NCI-H2227 (cell line): ENCODE data around the gene GOSR1.
"Not testable (repeated sequence)": the region's sequence is repeated elsewhere in the genome, so short reads cannot be mapped to it uniquely, and the experiment has no call there.

Source experiments
- DNase-seq: peaks from one replicate; lab custom pipeline; 2025; ENCODE audit not compliant: unreplicated experiment; lab: John Stamatoyannopoulos, UW

The GOSR1 gene

DNA sequence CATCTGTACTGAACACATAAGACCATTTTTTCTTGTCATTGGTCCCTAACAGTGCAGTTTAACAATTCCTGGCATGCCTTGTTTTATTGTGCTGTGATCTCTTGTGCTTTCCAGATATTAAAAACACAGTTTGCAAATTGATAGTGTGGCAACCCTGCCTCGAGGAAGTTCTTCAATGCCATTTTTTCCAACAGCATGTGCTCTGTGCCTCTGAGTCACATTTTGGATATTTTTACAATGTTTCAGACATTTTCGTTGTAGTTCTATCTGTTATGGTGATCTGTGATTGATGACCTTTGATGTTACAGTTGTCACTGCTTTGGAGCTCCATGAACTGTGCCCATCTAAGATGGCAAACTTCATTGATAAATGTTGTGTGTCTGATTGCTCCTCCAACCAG is 66.2 kb downstream of the GOSR1 start:
- DNase-seq, result no peak

DNA sequence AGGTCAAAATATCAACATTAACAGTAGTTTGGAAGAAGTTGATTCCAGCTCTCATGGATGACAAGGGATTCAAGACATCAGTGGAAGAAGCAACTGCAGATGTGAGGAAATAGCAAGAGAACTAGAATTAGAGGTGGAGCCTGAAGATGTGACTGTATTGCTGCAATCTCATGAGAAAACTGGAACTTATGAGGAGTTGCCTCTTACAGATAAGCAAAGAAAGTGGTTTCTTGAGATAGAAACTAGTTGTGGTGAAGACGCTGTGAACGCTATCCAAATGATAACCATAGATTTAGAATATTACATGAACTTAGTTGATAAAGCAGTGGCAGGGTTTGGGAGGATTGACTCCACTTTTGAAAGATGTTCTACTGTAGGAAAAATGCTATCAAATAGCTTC is 67.8 kb downstream of the GOSR1 start:
- no peak for DNase-seq

DNA sequence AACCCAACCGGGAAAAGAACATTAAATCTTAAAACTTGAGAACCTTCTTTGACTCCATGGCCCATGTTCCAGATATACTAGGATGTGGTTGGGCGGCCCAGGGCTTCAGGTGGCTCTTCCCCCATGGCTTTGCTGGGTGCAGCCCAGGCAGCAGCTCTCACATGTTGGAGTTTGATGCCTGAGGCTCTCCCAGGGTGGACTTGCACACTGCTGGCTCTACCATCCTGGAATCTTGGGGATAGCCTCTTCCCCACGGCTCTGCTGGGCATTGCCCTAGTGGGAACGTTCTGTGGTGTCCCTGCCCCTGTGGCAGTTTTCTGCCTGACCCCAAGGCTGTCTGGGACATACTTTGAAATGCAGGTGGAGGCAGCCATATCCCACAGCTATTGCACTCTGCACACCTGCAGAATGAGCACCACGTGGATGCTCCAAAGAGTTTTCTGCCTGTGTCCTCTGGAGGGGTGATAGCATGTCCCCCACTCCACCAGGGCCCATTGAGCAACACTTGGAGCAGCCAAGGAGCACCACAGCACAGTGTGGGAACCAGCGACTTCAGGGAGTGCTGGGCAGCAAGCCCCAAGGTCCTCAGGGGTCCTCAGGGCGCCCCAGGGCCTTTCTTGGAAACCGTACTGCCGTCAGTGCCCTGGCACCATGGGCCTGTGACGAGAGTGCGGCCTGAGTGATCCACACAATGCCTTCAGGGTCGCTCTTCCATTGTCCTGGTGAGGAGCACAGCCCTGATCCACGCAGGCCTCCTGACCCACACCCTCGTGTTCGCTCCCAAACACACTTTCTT is 70.8 kb downstream of the GOSR1 start:
- DNase-seq, result no peak

DNA sequence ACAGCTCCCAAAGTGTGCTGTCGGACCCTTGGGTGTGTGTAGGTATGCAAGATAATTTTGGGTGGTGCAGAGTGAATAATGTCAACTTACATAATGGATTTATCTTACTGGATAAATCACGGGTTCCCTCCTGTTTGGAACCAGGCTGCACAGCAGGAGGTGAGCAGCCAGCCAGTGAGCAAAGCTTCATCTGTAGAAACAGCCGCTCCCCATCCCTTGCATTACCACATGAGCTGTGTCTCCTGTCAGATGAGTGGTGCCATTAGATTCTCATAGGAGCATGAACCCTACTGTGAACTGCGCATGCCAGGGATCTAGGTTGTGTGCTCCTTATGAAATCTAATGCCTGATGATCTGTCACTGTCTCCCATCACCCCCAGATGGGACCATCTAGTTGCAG is 72.0 kb downstream of the GOSR1 start:
- not testable (repeated sequence) for DNase-seq

DNA sequence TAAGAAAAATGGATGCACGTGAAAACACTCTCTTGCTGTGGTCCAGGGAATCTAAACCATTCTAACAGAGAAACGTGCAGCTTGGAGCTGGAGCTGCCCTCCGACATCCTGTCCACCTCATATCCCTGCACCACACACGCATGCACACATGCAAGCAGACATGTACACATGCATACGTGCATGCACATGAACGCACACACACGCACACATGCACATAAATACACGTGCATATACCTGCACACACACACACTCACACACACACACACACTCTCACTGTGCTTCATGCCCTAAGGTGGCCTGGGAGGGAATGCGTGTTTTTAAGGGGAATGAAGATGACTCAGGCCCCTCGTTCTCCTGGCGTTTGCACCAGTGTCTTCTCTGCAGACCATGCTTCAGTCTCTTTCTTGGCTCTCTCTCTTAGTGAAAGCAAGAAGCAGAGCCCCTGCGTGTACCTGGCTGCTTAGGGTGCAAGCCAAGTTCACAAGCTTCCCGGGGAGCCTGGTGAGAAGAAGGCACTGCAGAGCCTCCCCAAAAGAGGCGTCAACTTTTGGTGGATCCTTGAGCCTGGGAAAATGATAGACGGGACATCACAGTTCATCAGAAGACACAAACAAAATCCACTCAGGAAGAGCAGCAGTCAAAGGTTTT is 72.8 kb downstream of the GOSR1 start:
- no peak for DNase-seq

DNA sequence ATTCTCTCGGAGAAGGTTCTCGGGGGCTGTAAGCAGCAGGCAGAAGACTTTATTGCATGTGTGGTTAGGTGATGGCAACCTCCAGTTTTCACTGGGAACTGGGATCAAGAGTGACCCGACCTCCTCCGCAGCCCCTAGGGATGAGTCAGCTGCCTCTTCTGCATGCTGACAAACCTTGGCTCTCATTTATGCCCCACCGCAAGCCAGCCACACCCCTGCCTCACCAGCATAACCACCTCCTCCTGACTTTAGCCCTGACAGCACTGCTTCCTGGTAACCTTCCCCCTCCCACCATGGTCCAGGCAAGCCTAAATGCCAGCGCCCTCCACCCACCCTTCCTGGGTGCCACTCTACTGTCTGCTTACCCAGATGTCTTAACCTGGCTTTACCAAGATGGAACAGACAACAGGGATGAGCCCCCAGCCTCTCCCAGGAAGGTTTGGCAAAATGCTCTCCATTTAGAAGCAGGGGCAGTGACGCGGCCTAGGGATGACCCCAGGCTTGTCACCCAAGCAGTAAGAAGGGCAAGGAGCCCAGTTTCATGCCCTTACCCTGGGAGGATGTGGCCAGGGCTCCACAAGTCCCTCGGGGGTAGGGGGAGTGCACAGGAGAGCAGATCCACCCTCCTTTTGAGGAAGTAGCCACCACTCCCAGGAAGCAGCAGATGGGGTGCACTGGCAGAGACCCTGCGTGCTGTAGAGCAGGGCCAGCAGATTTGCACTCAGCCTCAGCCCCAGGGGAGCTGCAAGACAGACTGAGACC is 73.5 kb downstream of the GOSR1 start:
- DNase-seq, result no peak

DNA sequence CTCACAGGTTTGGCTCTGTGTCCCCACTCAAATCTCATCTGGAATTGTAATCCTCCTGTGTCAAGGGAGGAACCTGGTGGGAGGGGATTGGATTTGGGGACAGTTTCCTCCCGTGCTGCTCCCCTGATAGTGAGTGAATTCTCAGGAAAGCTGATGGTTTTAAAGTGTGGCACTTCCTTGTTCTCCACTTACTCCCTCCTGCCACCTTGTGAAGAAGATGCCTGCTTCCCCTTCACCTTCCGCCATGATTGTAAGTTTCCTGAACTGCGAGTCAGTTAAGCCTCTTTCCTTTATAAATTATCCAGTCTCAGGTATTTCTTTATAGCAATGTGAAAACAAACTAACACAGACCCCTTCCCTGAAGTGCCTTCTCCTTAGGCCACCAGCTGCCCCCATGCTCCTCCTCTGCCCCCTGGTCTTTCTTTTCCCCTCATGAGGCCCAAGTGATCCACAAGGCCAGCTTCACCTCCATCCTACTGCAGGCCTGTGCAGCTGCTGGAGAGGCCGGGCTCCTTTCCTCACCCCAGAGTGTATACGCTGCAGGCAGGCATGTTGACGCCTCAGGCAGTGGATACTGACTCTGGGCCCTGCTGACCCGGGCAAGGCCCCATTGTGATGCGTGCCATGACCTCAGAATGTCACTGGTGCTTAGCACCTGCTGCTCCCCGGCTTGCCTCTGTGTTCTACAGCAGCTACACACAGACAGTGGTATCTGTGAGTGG is 74.2 kb downstream of the GOSR1 start:
- not testable (repeated sequence) for DNase-seq

DNA sequence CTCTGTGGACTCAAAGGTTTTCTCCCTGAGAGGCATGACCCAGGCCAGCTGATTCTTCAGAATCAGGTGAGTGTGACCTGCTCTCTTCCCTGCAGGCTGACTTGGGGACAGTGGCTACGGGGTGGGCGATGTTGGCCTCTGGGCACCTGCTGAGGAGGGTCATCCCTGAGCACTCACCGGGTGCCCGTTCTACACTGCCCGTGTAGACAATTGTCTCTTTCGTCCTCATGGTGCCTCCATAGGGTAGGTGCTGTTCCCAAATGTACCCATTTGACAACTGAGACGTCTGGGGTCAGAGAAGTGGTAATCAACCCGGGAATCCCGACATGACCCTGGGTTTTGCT is 74.8 kb downstream of the GOSR1 start:
- DNase-seq, result no peak

DNA sequence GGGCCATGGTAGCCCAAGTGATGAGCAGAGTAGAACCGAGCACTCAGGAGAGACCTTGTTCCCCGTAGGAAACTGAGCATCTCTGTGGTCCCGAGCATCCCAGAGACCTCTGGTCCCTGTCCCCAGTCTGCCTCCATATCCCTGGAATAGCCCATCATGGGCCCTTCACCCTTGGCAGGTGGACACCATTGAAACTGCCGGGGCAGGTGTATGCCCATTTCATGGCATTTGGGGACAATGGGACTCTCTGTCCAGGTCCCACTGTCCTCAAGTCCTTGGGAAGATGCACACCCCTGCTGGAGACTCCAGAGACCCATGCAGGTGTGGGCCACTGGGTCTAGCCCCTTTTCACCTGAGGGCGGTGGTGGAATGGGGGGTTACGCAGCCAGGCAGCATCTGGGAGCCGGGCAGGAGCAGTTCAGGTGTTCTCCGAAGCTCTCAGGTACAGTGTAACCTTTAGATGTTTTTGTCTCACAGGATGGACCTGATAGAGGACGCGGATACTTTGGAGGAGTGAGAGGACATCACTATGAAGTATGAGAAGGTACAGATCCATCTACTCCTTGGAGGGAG is 75.9 kb downstream of the GOSR1 start:
- no peak for DNase-seq

DNA sequence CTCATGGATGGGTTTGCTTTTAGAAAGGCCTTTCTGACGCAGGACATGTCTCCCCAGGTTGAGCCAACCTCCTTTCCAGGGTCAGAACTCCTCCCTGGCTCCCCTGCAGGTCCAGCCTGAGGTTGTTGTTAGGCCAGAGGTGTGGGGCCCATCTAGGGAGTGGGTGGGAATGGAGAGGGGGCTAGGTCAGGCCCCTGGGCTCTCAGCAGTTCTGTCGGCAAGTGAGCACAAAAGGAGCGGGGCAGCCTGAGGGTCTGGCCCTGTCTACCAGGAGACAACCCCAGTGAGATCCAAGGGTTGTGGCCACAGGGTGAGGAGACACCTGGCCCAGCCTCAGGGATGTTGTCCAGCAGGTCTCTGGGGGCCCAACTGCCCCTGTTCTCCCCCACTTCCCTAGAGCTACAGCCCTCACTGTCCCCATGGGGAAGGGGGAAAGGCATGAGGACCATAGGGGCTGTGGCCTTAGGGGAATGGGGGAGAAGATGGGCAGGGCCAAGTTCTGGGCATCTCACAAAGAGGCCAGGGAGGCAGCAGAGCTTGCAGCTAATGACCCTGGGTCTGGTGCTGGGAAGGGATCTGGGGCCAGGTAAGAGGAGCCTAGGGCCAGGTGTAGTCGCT is 76.7 kb downstream of the GOSR1 start:
- not testable (repeated sequence) for DNase-seq

DNA sequence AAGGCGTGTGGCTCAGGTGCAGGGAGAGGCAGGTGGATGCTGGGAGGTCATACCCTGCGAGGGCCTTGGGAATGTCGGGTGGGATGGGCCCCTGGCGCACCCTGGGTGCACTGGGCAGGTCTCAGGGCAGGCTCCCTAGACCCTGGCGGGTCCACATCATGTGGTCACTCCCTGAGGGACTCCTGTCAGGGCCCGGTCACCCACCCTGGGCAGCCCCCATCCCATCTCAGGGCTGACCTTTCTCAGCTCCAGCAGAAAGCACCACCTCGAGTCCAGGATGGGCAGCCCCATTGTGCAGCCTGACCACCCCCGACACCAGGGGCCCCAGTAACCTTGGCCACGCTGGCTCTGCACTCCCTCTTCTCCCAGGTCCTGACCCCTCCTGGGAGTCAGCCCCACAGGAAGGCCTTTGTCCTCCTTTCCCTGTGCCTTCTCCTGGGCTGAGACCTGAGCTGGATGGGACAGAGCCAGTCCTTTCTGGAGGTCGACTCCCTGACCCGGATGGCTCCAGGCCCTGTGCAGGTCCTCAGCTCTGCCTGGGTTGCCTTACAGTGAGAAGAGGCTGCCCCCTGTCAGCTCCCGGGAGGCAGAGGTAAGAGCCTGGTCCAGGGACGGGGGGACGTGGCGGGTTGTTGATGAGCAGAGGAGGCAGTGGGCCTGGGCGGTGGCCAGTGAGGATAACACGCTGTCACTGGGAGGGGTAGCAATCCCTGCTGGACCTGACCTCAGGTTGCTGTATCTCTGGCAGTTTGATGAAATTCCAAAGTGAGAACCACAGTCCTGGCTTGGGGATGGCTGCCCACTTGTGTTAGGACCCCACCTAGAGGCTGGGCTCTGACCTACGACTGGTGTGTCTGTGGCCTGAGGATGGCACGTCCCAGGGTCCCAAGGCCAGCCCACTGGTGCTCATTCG is 77.9 kb downstream of the GOSR1 start:
- DNase-seq, result no peak

DNA sequence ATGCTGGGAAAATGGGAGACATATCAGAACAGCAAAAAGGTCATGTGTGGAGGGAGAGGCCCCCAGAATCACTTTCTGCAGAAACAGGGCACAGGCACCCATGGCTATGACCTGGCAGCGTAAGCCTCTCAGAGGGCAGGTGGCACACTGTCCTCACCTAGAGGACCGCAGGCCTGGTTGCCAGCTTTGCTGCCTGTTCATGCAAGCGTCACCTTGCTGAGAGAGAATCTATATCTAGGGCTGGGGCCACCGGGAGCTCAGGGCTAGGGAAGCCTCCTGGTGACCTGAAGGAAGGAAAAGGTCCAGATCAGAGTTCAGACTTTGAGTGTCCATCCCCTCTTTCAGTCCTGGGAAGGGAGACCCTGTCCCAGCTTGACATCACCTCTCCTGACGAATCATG is 78.7 kb downstream of the GOSR1 start:
- DNase-seq, result no peak

DNA sequence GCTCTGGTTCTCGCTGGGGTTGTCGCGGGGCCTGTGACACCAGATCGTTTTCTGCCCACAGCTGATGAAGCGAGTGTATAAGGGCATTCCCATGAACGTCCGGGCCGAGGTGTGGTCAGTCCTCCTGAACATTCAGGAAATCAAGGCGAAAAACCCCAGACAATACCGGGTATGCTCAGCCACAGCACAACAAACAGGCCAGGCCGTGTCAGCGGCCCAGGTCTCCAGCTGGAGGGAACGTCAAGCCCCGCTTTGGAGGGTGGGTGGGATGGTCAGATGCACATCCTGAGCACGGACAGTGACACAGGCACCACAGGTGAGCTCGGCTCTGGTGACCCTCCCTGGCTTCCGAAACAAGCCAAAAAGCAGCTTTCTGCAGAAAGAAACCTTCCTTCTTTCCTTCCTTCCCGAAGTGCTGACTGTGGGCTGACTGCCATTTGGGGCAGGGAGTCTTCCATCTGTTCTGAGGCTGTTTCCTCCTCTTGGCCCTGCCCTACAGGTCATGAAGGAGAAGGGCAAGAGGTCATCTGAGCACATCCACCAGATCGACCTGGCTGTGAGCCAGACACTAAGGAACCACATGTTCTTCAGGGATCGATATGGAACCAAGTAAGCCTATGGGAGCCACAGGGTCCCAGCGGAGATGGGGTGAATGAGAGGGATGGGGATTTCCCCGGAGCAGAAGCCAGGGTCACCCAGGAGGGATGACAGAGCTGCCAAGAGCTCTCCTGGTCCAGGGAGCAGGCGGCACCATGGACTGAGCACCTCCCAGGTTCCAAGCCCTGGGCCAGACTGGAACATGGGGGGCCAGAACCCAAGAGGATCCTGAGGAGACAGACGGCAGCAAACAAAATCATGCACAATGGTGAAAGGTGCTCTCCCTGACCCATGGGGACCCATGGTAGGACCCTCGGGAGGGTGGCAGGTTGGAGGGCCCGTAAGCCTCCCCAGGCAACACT is 79.4 kb downstream of the GOSR1 start:
- no peak for DNase-seq

DNA sequence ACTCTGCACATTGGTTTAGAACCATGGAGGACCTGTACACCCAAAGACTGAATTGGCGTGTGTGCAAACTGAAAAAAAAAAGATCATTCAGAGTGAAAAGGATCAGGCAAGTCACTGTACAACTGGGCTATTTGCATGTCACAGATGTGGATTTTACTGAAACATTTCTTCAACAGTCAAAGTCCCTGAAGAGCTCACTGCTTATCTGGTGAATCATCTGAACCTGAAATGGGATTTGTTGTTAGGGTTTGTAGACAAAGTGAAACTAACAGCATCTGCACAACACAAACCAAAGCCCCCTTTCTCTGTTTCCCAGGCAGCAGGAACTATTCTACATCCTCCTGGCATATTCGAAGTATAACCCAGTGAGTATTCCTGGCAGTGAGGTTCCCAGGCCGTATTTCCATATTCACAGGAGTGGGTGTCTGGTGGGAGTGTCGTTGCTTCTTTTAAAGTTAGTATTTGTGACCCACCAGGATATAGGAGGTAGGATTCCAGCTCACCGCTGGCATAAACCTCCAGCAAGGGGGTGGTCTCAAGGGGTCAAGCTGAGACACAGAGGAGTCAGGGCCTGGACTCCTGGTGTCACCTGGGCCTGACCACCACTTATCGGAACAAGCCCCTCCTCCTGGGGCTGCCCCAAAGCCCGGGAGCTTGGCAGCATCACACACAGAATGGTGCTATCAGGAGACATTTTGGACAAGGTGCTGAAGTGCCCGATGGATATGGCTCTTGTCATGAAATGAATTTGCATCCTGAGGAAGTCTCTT is 80.9 kb downstream of the GOSR1 start:
- DNase-seq, result no peak

DNA sequence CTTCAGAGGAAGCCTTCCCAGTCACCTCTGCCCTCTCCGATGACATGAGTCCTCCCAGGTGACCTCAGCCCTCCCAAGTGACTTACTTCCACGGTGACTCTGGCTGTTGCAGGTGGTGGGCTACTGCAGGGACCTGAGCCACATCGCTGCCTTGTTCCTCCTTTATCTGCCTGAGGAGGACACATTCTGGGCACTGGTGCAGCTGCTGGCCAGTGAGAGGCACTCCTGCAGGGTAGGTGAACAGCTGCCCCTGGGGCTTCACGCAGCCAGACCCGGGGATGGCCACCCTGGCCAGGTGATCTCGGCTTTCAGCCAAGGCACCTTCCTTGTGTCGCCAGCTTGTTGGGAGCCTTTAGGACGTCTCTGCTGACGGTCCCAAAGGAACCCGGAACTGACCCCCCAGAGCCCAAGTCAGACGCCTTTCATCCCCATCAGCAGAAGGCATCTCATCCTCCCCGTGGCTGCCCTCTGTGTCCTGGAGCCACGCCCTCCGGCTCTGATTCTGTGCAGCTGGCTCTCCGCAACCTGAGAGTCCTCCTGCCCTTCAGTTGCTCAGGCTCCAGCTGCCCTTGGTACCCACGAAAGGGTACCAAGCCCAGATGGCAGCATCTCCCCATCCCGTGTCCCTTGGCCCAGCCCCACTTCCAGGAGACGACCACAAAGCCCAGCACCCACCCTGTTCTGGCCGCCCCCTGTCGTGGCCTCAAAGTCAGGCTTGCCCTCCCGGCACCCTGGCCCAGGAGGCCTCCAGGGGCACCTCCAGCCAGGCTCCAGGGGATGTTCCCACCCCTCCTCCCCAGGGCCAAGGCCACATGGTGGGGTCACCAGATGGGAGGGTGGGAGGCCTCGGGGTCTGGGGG is 81.7 kb downstream of the GOSR1 start:
- DNase-seq, result no peak

DNA sequence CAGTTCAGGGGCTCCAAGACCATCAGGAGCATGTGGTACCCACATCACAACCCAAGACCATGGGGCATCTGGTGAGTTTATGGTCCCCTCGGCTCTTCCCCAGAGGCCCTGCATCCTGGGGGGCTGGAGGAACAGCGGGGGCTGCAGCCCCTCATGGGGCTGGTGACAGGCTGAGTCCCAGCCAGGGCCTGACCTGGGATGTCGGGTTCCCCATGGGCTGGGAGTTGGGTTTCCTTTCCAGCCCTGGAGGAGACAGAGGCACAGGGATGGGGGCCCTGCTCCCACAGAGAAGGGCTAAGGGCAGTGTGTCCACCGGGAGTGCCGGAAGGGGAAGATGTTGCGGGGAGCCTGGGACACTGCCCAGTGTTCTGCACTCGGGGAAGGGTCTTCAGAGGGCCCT is 82.4 kb downstream of the GOSR1 start:
- DNase-seq, result no peak
